Transverse colon (tissue), 4 donors: ENCODE results near the gene SHMT2. TPM values are rescaled to one million over a fixed set of nuclear protein-coding genes. Genes with fewer than 3 reads are reported as not detected.
A peak's percentile ranks its signal among the peaks of the same experiment; 100 is the strongest.

Source experiments
- DNase-seq: peaks from one replicate; pipeline ENCODE4 v3.0.0-alpha.2; 2019
- H3K27ac ChIP-seq, 4 donors: fragments of 200-600 bp; sonication (generic); 2 replicates each; pipeline ENCODE4 v1.5.1; 2016 to 2018; ENCODE audit warnings: inconsistent platforms in 4 of 4
- H3K27me3 ChIP-seq: fragments of 200-600 bp; sonication (generic); 2 replicates; pipeline ENCODE4 v1.5.1; 2017; ENCODE audit warnings: inconsistent platforms
- H3K36me3 ChIP-seq, 4 donors: fragments of 200-600 bp; sonication (generic); 2 replicates each; pipeline ENCODE4 v1.5.1; 2017 to 2019; ENCODE audit warnings: inconsistent platforms in 4 of 4
- H3K4me1 ChIP-seq, 4 donors: fragments of 200-600 bp; sonication (generic); 2 replicates each; pipeline ENCODE4 v1.5.1; 2017 to 2020; ENCODE audit warnings: inconsistent platforms in 4 of 4
- H3K4me3 ChIP-seq, 4 donors: fragments of 200-600 bp; sonication (generic); 1 replicate in 1 of 4; 2 replicates in 3 of 4; pipeline versions ENCODE4 v1.5.1 to v1.6.1; 2017 to 2019; ENCODE audit warnings: inconsistent platforms in 4 of 4
- H3K9me3 ChIP-seq, 2 donors: fragments of 200-600 bp; sonication (generic); 2 replicates each; pipeline ENCODE4 v1.5.1; 2017 to 2019; ENCODE audit warnings: inconsistent platforms in 2 of 2
- CTCF ChIP-seq, 5 experiments: fragments of 200-600 bp in 3 of 5; fragments of 450-650 bp in 2 of 5; sonication (generic) in 3 of 5; IDR thresholded peaks; 1 replicate in 2 of 5; 2 replicates in 3 of 5; pipeline ENCODE4 v1.5.1; 2016 to 2017; ENCODE audit warnings: antibody characterized with exemption in 5 of 5, inconsistent platforms in 3 of 5, mild to moderate bottlenecking in 2 of 5, moderate library complexity in 1 of 5
- EP300 ChIP-seq: sonication (generic); formaldehyde crosslinking; IDR thresholded peaks from one replicate; pipeline ENCODE4 v1.6.1; 2017; ENCODE audit warnings: antibody characterized with exemption, low read depth
- POLR2A ChIP-seq: fragments of 450-650 bp; IDR thresholded peaks from one replicate; pipeline ENCODE4 v1.6.1; 2016; ENCODE audit warnings: antibody characterized with exemption, mild to moderate bottlenecking, moderate library complexity
- POLR2AphosphoS5 ChIP-seq, 3 donors: sonication (generic); formaldehyde crosslinking; IDR thresholded peaks; one replicate each; pipeline ENCODE4 v1.6.1; 2016; ENCODE audit warnings: antibody characterized with exemption in 3 of 3
- WGBS, 2 donors: methylation state at CpG; one replicate each; pipeline ENCODE4 v1.1.5; 2018; ENCODE audit warnings: low coverage in 1 of 2; 5-methylcytosine and 5-hydroxymethylcytosine counted together
- in situ Hi-C, 4 donors: fragments of 200-750 bp; cut with MboI; loops; one replicate each; pipeline versions ENCODE4 v1.15.0 to v1.15.1; 2017; ENCODE audit warnings: low sequenced_read_pairs in 3 of 4, low pct_ligation_motif_present in 1 of 4, low pct_unique_long_range_greater_than_20kb in 1 of 4
- intact Hi-C: fragments of 100-400 bp; cut with DNase I; formaldehyde crosslinking; loops from one replicate; pipeline ENCODE4 v1.15.1; 2023; ENCODE audit warnings: low total_unique reads
- total RNA-seq, 4 donors: library from RNA; depleted of rRNA; stranded (reverse); fragments of >200 nt; gene quantifications; one replicate each; pipeline ENCODE4 v1.1.0, GENCODE V29; 2016

SHMT2 gene
- total RNA-seq, 4 donors from 2014 or later = 29.2 to 104 (median 33.4) TPM

- Histone ChIP-seq H3K36me3 (peaks cover 0 to 36% (median 15%) of the 10 kb centered on the region in 4 donors), H3K27me3 (no peaks in the 10 kb centered on the region), H3K4me1 (no peaks in the 10 kb centered on the region), H3K9me3 (no peaks in the 10 kb centered on the region), H3K27ac (no peak overlapping the region), H3K4me3 (no peak overlapping the region)
- TF ChIP-seq POLR2AphosphoS5 (IDR thresholded peaks at IDR 0.05) (peak in 1 of 3 donors; percentile 11), CTCF (IDR thresholded peaks at IDR 0.05) (no peak), POLR2A (no peak)
- no peak for DNase-seq
- WGBS, 2 donors = 70 to 74% methylated on average over 4 to 5 of the region's 5 CpGs
- in situ Hi-C loops = loop anchor here in 3 of 4 donors (5.0 to 25.0 kb wide), 2 partner anchors 59 to 419 kb away; partner anchors contain the start of genes HSD17B6 (in 1 of the 3) and PRIM1 (in 1 of the 3)
- intact Hi-C loops = loop anchor here (2.0 to 10.0 kb wide), 3 partner anchors 57 to 177 kb away; partner anchors contain the start of gene ZBTB39
These were observed 47.9 kb upstream of the SHMT2 start for GRCh38 chr12:57181561-57182155.

DNA sequence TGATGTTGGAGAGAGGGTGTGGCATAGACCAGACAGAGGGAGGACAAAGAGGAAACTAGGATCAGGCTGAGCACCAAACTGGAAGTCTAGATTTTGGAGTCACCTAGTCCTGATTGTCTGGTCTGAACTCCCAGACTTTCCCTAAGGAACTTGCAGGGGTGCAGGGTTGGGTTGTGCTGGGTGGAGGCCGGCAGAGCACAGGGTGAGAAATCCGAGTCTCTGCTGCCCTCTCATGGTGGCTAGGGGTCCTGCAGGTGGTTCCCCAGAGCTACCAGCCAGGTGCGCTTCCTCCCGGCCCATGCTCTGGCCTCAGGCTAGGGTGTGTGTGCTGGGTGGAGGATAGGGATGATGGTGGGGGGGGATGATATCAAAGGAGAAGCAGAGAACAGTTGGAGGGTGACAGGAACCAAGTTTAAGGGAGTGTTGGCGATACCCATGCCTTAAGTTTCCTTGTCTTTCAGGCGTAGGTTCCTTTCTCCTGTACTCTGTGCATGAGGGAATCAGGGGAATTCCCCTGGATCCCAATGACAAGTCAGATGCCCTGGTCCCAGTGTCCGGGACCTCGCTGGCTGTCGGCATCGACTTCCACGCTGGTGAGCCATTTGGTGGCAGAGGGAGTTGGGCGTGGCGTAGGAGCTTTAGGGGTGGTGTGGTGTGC, 46.5 kb upstream of the SHMT2 start:
- Histone ChIP-seq H3K27me3 (no peaks in the 10 kb centered on the region), H3K9me3 (no peaks in the 10 kb centered on the region), H3K4me1 (no peaks in the 10 kb centered on the region), H3K4me3 (no peak overlapping the region), H3K27ac (no peak overlapping the region), H3K36me3 (peaks cover 0 to 31% (median 15%) of the 10 kb centered on the region in 4 donors)
- TF ChIP-seq POLR2A = no peak
- TF ChIP-seq POLR2AphosphoS5 (IDR thresholded peaks at IDR 0.05) = peak in 2 of 3 donors; percentile 13 to 16
- TF ChIP-seq CTCF (IDR thresholded peaks at IDR 0.05) = peak; percentile 88 to 94 (median 91)
- 52% methylated on average over 13 of the region's 13 CpGs; no CpG with 5 or more reads in 1 of the 2 donors for WGBS, 2 donors
- in situ Hi-C loops (loop anchor here in 3 of 4 donors (5.0 to 25.0 kb wide), 2 partner anchors 61 to 421 kb away; partner anchors contain the start of genes HSD17B6 (in 1 of the 3) and PRIM1 (in 1 of the 3)), intact Hi-C loops (loop anchor here (2.0 to 10.0 kb wide), 3 partner anchors 58 to 178 kb away; partner anchors contain the start of gene ZBTB39)
- DNase-seq = peak; percentile 86

GRCh38 chr12:57183939-57184725, 45.4 kb upstream of the SHMT2 start:
- WGBS, 2 donors = 86% methylated on average over 11 of the region's 22 CpGs; no CpG with 5 or more reads in 1 of the 2 donors
- TF ChIP-seq POLR2AphosphoS5 (IDR thresholded peaks at IDR 0.05) (no peak), POLR2A (no peak), EP300 (no peak), CTCF (IDR thresholded peaks at IDR 0.05) (no peak)
- in situ Hi-C loops (loop anchor here in 3 of 4 donors (5.0 to 25.0 kb wide), 2 partner anchors 62 to 422 kb away; partner anchors contain the start of genes HSD17B6 (in 1 of the 3) and PRIM1 (in 1 of the 3)), intact Hi-C loops (loop anchor here (2.0 to 10.0 kb wide), 3 partner anchors 59 to 179 kb away; partner anchors contain the start of gene ZBTB39)
- no peak for DNase-seq
- Histone ChIP-seq H3K36me3 (peaks cover 0 to 27% (median 10%) of the 10 kb centered on the region in 4 donors), H3K4me1 (no peaks in the 10 kb centered on the region), H3K27me3 (no peaks in the 10 kb centered on the region), H3K9me3 (no peaks in the 10 kb centered on the region), H3K27ac (no peak overlapping the region), H3K4me3 (no peak overlapping the region)
